HG02623 (cell line): ENCODE data around the gene EBF3.

ENCODE experiments used
- ATAC-seq: cut with Tn5 transposase; IDR thresholded peaks from one replicate; pipeline ENCODE4 v1.9.1; 2021; ENCODE audit warnings: moderate library complexity; ENCODE audit not compliant: unreplicated experiment

EBF3 gene

GRCh38 chr10:129811208-129811607 lies 152.9 kb downstream of the EBF3 start:
- ATAC-seq: no peak

GRCh38 chr10:129809841-129810240 lies 154.2 kb downstream of the EBF3 start:
- no peak for ATAC-seq

GRCh38 chr10:129809431-129809830 lies 154.6 kb downstream of the EBF3 start:
- ATAC-seq: no peak

- no peak for ATAC-seq
Measured at GRCh38 chr10:129808092-129808983, 155.7 kb downstream of the EBF3 start.

- no peak for ATAC-seq
Measured at GRCh38 chr10:129807211-129807610, 156.9 kb downstream of the EBF3 start.

- no peak for ATAC-seq
Measured at GRCh38 chr10:129800796-129801340, 163.2 kb downstream of the EBF3 start.

- ATAC-seq: no peak
Measured at GRCh38 chr10:129799942-129800341, 164.1 kb downstream of the EBF3 start.

GRCh38 chr10:129796710-129797420 lies 167.2 kb downstream of the EBF3 start:
- no peak for ATAC-seq

- no peak for ATAC-seq
Measured at GRCh38 chr10:129793996-129794395, 170.1 kb downstream of the EBF3 start.

- ATAC-seq: no peak
Measured at GRCh38 chr10:129793479-129793878, 170.6 kb downstream of the EBF3 start.

GRCh38 chr10:129792864-129793263 lies 171.2 kb downstream of the EBF3 start:
- no peak for ATAC-seq

GRCh38 chr10:129792141-129792540 lies 171.9 kb downstream of the EBF3 start:
- ATAC-seq: no peak

GRCh38 chr10:129790715-129791446 lies 173.2 kb downstream of the EBF3 start:
- ATAC-seq: no peak

GRCh38 chr10:129788215-129788614 lies 175.9 kb downstream of the EBF3 start:
- no peak for ATAC-seq

GRCh38 chr10:129787557-129787956 lies 176.5 kb downstream of the EBF3 start:
- ATAC-seq: no peak

- ATAC-seq: no peak
Measured at GRCh38 chr10:129786216-129786615, 177.9 kb downstream of the EBF3 start.

GRCh38 chr10:129785536-129785981 lies 178.5 kb downstream of the EBF3 start:
- no peak for ATAC-seq
